Rectal smooth muscle tissue (tissue), 1 donor: Measurements from ENCODE around the gene IGF2R.
"Not testable (repeated sequence)": the region's sequence is repeated elsewhere in the genome, so short reads cannot be mapped to it uniquely, and the experiment has no call there.

ENCODE experiments used
- H3K27ac ChIP-seq: one replicate; pipeline ENCODE4 v1.7.0; 2013; ENCODE audit warnings: low read depth, low read length, inconsistent platforms
- H3K27me3 ChIP-seq: one replicate; pipeline ENCODE4 v1.7.0; 2013; ENCODE audit warnings: low read length; ENCODE audit not compliant: control insufficient read depth, insufficient read depth
- H3K36me3 ChIP-seq: one replicate; pipeline ENCODE4 v1.7.0; 2013; ENCODE audit warnings: low read length; ENCODE audit not compliant: control insufficient read depth, insufficient read depth
- H3K4me1 ChIP-seq: one replicate; pipeline ENCODE4 v1.7.0; 2013; ENCODE audit warnings: low read length; ENCODE audit not compliant: control insufficient read depth, insufficient read depth
- H3K4me3 ChIP-seq: one replicate; pipeline ENCODE4 v1.7.0; 2013; ENCODE audit warnings: low read length
- H3K9ac ChIP-seq: one replicate; pipeline ENCODE4 v1.7.0; 2013; ENCODE audit warnings: low read length

IGF2R gene

DNA sequence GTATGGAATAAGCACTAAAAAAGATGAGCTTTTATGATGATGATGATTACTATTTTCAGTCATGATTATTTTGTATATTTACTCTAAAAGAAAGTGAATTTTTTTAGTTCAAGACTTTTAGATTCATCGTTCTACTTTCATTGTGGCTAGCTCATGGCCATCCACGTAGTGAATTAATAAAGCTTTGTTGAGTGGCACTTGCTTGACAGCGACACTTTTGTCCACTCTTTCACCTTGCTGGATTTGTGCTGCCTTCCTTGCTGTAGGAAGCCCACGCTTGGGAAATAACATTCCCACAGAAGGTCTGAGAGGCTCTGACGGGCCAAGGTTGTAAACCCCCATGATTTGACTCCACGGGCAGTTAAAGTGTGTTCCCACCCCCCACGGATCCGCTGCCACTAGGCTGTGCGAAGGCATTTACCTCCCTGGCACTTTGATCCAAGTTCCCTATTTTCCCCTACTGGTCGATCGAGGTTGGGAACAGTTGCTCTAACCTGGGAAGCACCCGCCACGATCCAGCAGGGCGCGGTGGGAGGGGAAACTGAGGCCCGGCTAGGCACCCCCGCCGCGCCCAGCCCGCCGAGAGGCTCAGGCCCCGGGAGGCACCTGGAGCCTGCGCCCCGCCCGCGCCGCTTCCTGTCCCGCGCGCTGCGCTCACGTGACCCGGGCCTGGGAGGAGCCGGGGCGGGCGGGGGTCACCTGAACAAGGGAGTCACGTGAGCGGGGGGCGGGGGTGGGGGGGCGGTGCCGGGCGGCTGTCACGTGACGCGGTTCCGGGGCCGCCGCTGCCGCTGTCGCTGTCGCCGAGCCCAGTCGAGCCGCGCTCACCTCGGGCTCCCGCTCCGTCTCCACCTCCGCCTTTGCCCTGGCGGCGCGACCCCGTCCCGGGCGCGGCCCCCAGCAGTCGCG is at the start of gene IGF2R:
Gene IGF2R, plus strand, starts transcription at position 788 of the 909 bp plus-strand sequence. CDS start 165 bp downstream, outside the sequence.
- Histone ChIP-seq H3K27me3 (no peaks in the 10 kb centered on the region), H3K4me1 (no peaks in the 10 kb centered on the region), H3K36me3 (no peaks in the 10 kb centered on the region), H3K27ac (peak within 1 kb of the TSS; percentile 81), H3K9ac (peak within 1 kb of the TSS; percentile 65), H3K4me3 (peak within 1 kb of the TSS; percentile 74)

DNA sequence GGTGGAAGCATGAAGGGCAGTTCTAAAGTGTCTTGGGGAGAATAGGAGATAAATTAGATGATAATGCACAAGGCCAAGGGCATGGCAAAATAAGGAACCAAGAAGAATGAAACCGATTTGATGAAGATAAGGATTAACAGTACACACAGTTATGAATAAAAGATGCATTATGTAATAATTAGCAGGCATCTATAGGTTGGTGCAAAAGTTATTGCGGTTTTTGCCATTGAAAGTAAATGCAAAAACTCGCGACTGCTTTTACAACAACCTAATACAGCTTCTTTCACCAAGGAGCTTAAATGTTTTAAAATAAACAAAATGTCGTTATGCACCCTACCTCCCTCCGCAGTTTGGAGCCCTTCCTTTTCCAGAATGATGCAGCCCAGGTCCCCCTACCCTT is 49.1 kb upstream of the IGF2R start:
- Histone ChIP-seq H3K4me3 (no peak overlapping the region), H3K4me1 (no peaks in the 10 kb centered on the region), H3K27ac (no peak overlapping the region), H3K27me3 (no peaks in the 10 kb centered on the region), H3K36me3 (no peaks in the 10 kb centered on the region), H3K9ac (no peak overlapping the region)

DNA sequence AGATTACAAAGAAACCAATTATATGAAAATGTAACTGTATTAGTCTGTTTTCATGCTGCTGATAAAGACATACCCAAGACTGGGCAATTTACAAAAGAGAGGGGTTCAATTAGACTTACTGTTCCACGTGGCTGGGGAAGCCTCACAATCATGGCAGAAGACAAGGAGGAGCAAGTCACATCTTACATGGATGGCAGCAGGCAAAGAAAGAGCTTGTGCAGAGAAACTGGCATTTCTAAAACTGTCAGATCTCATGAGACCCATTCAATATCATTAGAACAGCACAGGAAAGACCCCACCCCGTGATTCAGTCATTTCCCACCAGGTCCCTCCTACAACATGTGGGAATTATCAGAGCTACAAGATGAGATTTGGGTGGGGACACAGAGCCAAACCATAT is 44.7 kb upstream of the IGF2R start:
- H3K36me3 ChIP-seq, H3K27me3 ChIP-seq, H3K27ac ChIP-seq, H3K4me3 ChIP-seq, H3K4me1 ChIP-seq, H3K9ac ChIP-seq: not testable (repeated sequence)

- Histone ChIP-seq H3K27ac (no peak overlapping the region), H3K27me3 (no peaks in the 10 kb centered on the region), H3K4me3 (no peak overlapping the region), H3K9ac (no peak overlapping the region), H3K36me3 (no peaks in the 10 kb centered on the region), H3K4me1 (no peaks in the 10 kb centered on the region)
Observed at GRCh38 chr6:159926542-159927203, 42.2 kb upstream of the IGF2R start.

DNA sequence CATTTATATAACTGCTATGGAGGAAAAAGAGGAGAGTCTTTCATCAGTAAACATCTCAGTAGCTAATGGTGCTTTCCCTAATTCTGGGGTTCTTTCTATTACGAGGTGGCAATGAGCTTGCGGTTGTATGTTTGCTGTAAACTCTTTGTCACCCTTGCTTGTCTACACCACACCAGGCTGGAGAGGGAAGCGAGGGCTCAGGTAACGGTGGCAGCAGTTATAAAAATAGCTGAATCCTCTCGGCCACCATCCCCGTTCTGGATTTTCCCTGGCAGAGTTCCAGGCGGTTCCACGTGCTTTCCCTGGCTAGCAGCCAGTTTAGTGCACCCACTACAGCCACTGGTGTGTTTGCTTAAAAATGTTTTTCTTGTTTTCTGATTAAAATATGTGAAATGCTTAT is 39.1 kb upstream of the IGF2R start:
- no peak overlapping the region for H3K9ac ChIP-seq
- H3K4me1 ChIP-seq, result no peaks in the 10 kb centered on the region
- H3K27me3 ChIP-seq, result no peaks in the 10 kb centered on the region
- no peak overlapping the region for H3K27ac ChIP-seq
- no peaks in the 10 kb centered on the region for H3K36me3 ChIP-seq
- no peak overlapping the region for H3K4me3 ChIP-seq

DNA sequence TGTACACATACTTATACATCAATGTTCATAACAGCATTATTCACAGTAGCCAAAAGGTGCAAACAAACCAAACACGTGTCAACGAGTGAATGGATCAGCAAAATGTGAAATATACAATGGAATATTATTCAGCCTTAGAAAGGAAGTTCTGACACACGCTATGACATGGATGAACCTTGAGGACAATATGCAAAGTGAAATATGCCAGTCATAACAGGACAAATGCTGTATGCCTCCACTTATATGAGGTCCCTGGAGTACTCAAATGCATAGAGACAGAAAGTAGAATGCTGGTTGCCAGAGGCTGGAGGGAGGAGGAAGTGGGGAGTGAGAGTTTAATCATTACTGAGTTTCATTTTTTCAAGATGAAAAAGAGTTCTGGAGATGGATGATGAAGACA is 37.8 kb upstream of the IGF2R start:
- Histone ChIP-seq H3K27ac (no peak overlapping the region), H3K27me3 (no peaks in the 10 kb centered on the region), H3K9ac (no peak overlapping the region), H3K4me3 (no peak overlapping the region), H3K36me3 (no peaks in the 10 kb centered on the region), H3K4me1 (no peaks in the 10 kb centered on the region)

GRCh38 chr6:159931846-159932245 is 37.0 kb upstream of the IGF2R start:
- Histone ChIP-seq H3K4me3 (no peak overlapping the region), H3K9ac (no peak overlapping the region), H3K27me3 (no peaks in the 10 kb centered on the region), H3K27ac (no peak overlapping the region), H3K4me1 (no peaks in the 10 kb centered on the region), H3K36me3 (no peaks in the 10 kb centered on the region)

GRCh38 chr6:159933077-159933476 is 35.8 kb upstream of the IGF2R start:
- Histone ChIP-seq H3K27ac (no peak overlapping the region), H3K9ac (no peak overlapping the region), H3K27me3 (no peaks in the 10 kb centered on the region), H3K4me3 (no peak overlapping the region), H3K4me1 (no peaks in the 10 kb centered on the region), H3K36me3 (no peaks in the 10 kb centered on the region)

DNA sequence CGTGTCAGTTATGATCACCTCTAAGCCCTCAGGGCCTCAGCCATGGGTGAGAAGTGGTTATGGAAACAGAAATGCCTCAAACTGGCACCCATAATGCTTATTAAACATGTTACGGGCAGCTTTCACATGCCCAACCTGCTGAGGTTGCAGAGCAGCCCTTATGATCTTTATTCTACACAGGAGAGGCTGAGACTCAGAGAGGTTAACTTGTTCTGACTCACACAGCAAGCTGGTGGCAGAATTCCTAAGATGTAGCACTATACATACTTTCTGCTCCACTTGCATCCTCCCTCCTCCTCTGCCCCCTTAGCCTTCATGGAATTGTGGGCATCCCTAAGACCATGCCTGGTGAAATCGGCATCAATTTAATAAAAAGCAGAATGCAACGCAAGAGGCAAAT is 34.7 kb upstream of the IGF2R start:
- Histone ChIP-seq H3K9ac (no peak overlapping the region), H3K4me3 (no peak overlapping the region), H3K4me1 (no peaks in the 10 kb centered on the region), H3K27ac (no peak overlapping the region), H3K36me3 (no peaks in the 10 kb centered on the region), H3K27me3 (no peaks in the 10 kb centered on the region)

GRCh38 chr6:159935065-159935464 is 33.8 kb upstream of the IGF2R start:
- H3K4me3 ChIP-seq, result no peak overlapping the region
- no peak overlapping the region for H3K9ac ChIP-seq
- H3K27ac ChIP-seq, result no peak overlapping the region
- H3K36me3 ChIP-seq, result no peaks in the 10 kb centered on the region
- no peaks in the 10 kb centered on the region for H3K27me3 ChIP-seq
- H3K4me1 ChIP-seq, result no peaks in the 10 kb centered on the region

- Histone ChIP-seq H3K9ac (no peak overlapping the region), H3K27ac (no peak overlapping the region), H3K27me3 (no peaks in the 10 kb centered on the region), H3K4me3 (no peak overlapping the region), H3K4me1 (no peaks in the 10 kb centered on the region), H3K36me3 (no peaks in the 10 kb centered on the region)
Observed at GRCh38 chr6:159935633-159936032, 33.2 kb upstream of the IGF2R start.

DNA sequence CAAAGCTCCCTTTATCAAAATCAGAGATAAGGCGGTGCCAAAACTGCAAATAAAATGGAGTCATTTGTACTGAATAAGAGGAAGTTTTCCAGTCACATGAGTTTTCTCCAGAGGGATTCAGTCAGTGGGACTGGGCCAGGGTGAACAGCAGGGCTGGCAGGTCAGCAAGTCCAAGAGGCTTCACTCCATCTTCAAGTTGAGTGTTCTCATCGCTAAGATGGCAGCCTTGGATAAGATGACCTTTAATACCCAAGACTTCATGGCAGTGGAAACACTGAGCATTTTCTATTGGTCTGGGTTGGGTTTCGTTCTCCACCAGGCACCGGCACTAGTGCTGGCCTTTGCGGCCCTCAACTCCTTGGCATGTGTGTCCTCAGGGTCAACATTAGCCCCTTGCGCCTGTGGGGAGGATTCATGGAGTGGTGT is 29.3 kb upstream of the IGF2R start:
- Histone ChIP-seq H3K9ac (no peak overlapping the region), H3K36me3 (no peaks in the 10 kb centered on the region), H3K4me1 (no peaks in the 10 kb centered on the region), H3K4me3 (no peak overlapping the region), H3K27me3 (no peaks in the 10 kb centered on the region), H3K27ac (no peak overlapping the region)
